Mesothelial cell of epicardium (in vitro differentiated cells): ENCODE measurements around the gene HDAC4. TPM values are rescaled to one million over a fixed set of nuclear protein-coding genes. Genes with fewer than 3 reads are reported as not detected.

Experiments used
- DNase-seq, 2 experiments: peaks; one replicate each; pipeline ENCODE4 v3.0.0; 2021; ENCODE audit warnings: low spot score in 2 of 2; ENCODE audit not compliant: unreplicated experiment in 2 of 2
- H3K27ac Mint-ChIP-seq: 2 replicates; pipeline ENCODE4 v1.8.0; 2021; ENCODE audit warnings: mixed read lengths
- H3K27me3 Mint-ChIP-seq: 2 replicates; pipeline ENCODE4 v1.8.0; 2021; ENCODE audit warnings: low read depth, mixed read lengths
- H3K36me3 Mint-ChIP-seq: 2 replicates; pipeline ENCODE4 v1.8.0; 2021; ENCODE audit warnings: mixed read lengths
- H3K4me1 Mint-ChIP-seq: 2 replicates; pipeline ENCODE4 v1.8.0; 2021; ENCODE audit warnings: mixed read lengths
- H3K4me3 Mint-ChIP-seq: 2 replicates; pipeline ENCODE4 v1.8.0; 2021; ENCODE audit warnings: mild to moderate bottlenecking, moderate library complexity, mixed read lengths
- H3K9me3 Mint-ChIP-seq: 2 replicates; pipeline ENCODE4 v1.8.0; 2021; ENCODE audit warnings: mixed read lengths
- CTCF ChIP-seq: fragments of 200-600 bp; sonication (generic); IDR thresholded peaks from one replicate; pipeline ENCODE4 v1.5.0; 2021; ENCODE audit warnings: antibody characterized with exemption; ENCODE audit not compliant: unreplicated experiment
- total RNA-seq: library from RNA; stranded (reverse); gene quantifications from 3 replicates; pipeline ENCODE4 v1.2.1, GENCODE V29; 2021

Gene HDAC4
- total RNA-seq, 1 donor from 2014 or later, result 59.2 TPM

- DNase-seq, result no peak
- no peaks in the 10 kb centered on the region for H3K36me3 Mint-ChIP-seq
- H3K4me3 Mint-ChIP-seq, result no peak overlapping the region
- H3K27me3 Mint-ChIP-seq, result peaks cover 13% of the 10 kb centered on the region
- no peak for TF ChIP-seq CTCF
- no peak overlapping the region for H3K27ac Mint-ChIP-seq
- peaks cover 21% of the 10 kb centered on the region for H3K4me1 Mint-ChIP-seq
- H3K9me3 Mint-ChIP-seq, result no peaks in the 10 kb centered on the region
Measured at GRCh38 chr2:239018271-239019182, 382.3 kb downstream of the HDAC4 start.

GRCh38 chr2:239017491-239018098 is 383.2 kb downstream of the HDAC4 start:
- H3K4me1 Mint-ChIP-seq, result peaks cover 18% of the 10 kb centered on the region
- peaks cover 15% of the 10 kb centered on the region for H3K27me3 Mint-ChIP-seq
- DNase-seq, result no peak
- no peak for TF ChIP-seq CTCF
- no peaks in the 10 kb centered on the region for H3K9me3 Mint-ChIP-seq
- H3K36me3 Mint-ChIP-seq, result no peaks in the 10 kb centered on the region
- no peak overlapping the region for H3K27ac Mint-ChIP-seq
- no peak overlapping the region for H3K4me3 Mint-ChIP-seq

GRCh38 chr2:239015901-239016675 is 384.7 kb downstream of the HDAC4 start:
- Mint-ChIP-seq H3K4me1 (peaks cover 18% of the 10 kb centered on the region), H3K27me3 (peaks cover 20% of the 10 kb centered on the region), H3K27ac (peak overlapping the region; percentile 49), H3K36me3 (no peaks in the 10 kb centered on the region), H3K9me3 (no peaks in the 10 kb centered on the region), H3K4me3 (no peak overlapping the region)
- peak in 1 of 2 experiments; percentile 29 for DNase-seq
- no peak for TF ChIP-seq CTCF

- H3K27ac Mint-ChIP-seq, result no peak overlapping the region
- H3K27me3 Mint-ChIP-seq, result peaks cover 20% of the 10 kb centered on the region
- TF ChIP-seq CTCF, result no peak
- H3K36me3 Mint-ChIP-seq, result no peaks in the 10 kb centered on the region
- H3K9me3 Mint-ChIP-seq, result no peaks in the 10 kb centered on the region
- peaks cover 18% of the 10 kb centered on the region for H3K4me1 Mint-ChIP-seq
- peak in 1 of 2 experiments; percentile 34 for DNase-seq
- H3K4me3 Mint-ChIP-seq, result no peak overlapping the region
Measured at GRCh38 chr2:239015218-239015900, 385.5 kb downstream of the HDAC4 start.
